IPS-18a (cell line): ENCODE results near the gene R3HDM4.
"Not testable (repeated sequence)": the region's sequence is repeated elsewhere in the genome, so short reads cannot be mapped to it uniquely, and the experiment has no call there.

ENCODE experiments used
- H3K27ac ChIP-seq: one replicate; pipeline ENCODE4 v1.5.1; 2013; ENCODE audit warnings: low read length
- H3K27me3 ChIP-seq: one replicate; pipeline ENCODE4 v1.6.1; 2013; ENCODE audit warnings: mild to moderate bottlenecking, low read length; ENCODE audit not compliant: control insufficient read depth, insufficient read depth
- H3K36me3 ChIP-seq: one replicate; pipeline ENCODE4 v1.6.1; 2013; ENCODE audit warnings: low read depth, low read length; ENCODE audit not compliant: control insufficient read depth
- H3K4me1 ChIP-seq: one replicate; pipeline ENCODE4 v1.6.1; 2013; ENCODE audit warnings: low read depth, low read length; ENCODE audit not compliant: control insufficient read depth
- H3K4me3 ChIP-seq: one replicate; pipeline ENCODE4 v1.5.1; 2013; ENCODE audit warnings: low read length
- H3K9ac ChIP-seq: one replicate; pipeline ENCODE4 v1.6.1; 2013; ENCODE audit warnings: mild to moderate bottlenecking, low read length, moderate library complexity
- H3K9me3 ChIP-seq: one replicate; pipeline ENCODE4 v1.6.1; 2013; ENCODE audit warnings: low read depth, low read length; ENCODE audit not compliant: control insufficient read depth

R3HDM4 gene

DNA sequence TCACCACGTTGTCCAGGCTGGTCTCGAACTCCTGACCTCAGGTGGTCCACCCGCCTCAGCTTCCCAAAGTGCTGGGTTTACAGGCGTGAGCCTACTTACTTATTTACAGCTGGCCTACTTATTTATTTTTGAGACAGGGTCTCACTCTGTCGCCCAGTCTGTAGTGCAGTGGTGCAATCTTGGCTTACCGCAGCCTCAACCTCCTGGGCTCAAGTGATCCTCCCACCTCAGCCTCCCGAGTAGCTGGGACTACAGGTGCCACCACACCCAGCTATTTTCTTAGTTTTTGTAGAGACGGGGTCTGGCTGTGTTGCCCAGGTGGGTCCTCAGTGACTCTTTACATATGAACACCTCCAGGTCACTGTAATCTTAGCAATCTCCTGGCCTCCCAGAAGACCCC lies 63.8 kb downstream of the R3HDM4 start:
- H3K4me3 ChIP-seq, H3K9ac ChIP-seq, H3K27ac ChIP-seq, H3K9me3 ChIP-seq, H3K27me3 ChIP-seq, H3K4me1 ChIP-seq, H3K36me3 ChIP-seq: not testable (repeated sequence)

- H3K27ac ChIP-seq = no peak overlapping the region
- no peaks in the 10 kb centered on the region for H3K4me1 ChIP-seq
- H3K9me3 ChIP-seq = no peaks in the 10 kb centered on the region
- no peak overlapping the region for H3K9ac ChIP-seq
- H3K27me3 ChIP-seq = peaks cover 11% of the 10 kb centered on the region
- H3K4me3 ChIP-seq = no peak overlapping the region
- no peaks in the 10 kb centered on the region for H3K36me3 ChIP-seq
These were observed 64.6 kb downstream of the R3HDM4 start for GRCh38 chr19:848386-848921.
